ENCODE data around the gene APEH. TPM values are rescaled to one million over a fixed set of nuclear protein-coding genes. Genes with fewer than 3 reads are reported as not detected.

APEH gene
- total RNA-seq, 1 donor from 2014 or later: 111 TPM

GRCh38 chr3:49641292-49641691 is 32.9 kb upstream of the APEH start:
- no peaks in the 10 kb centered on the region for H3K36me3 Mint-ChIP-seq (ENCODE audit: low read depth)
- intact Hi-C loops (cut with micrococcal nuclease): no loop called here
- no peaks in the 10 kb centered on the region for H3K4me1 Mint-ChIP-seq (ENCODE audit: low read depth)
- H3K27me3 Mint-ChIP-seq (ENCODE audit: low read depth): no peaks in the 10 kb centered on the region
- no peak overlapping the region for H3K27ac Mint-ChIP-seq
- H3K4me3 Mint-ChIP-seq (ENCODE audit: low read depth): no peak overlapping the region
- H3K9me3 Mint-ChIP-seq: no peaks in the 10 kb centered on the region
- DNase-seq (ENCODE audit: low spot score): no peak

GRCh38 chr3:49641921-49642707 is 32.0 kb upstream of the APEH start:
- Mint-ChIP-seq H3K27me3 (ENCODE audit: low read depth) (no peaks in the 10 kb centered on the region), H3K4me3 (ENCODE audit: low read depth) (no peak overlapping the region), H3K36me3 (ENCODE audit: low read depth) (no peaks in the 10 kb centered on the region), H3K27ac (no peak overlapping the region), H3K4me1 (ENCODE audit: low read depth) (no peaks in the 10 kb centered on the region), H3K9me3 (no peaks in the 10 kb centered on the region)
- intact Hi-C loops (cut with micrococcal nuclease): no loop called here
- no peak for DNase-seq (ENCODE audit: low spot score)

GRCh38 chr3:49642708-49643145 is 31.4 kb upstream of the APEH start:
- H3K4me3 Mint-ChIP-seq (ENCODE audit: low read depth): no peak overlapping the region
- intact Hi-C loops (cut with micrococcal nuclease): no loop called here
- H3K27ac Mint-ChIP-seq: no peak overlapping the region
- no peaks in the 10 kb centered on the region for H3K4me1 Mint-ChIP-seq (ENCODE audit: low read depth)
- DNase-seq (ENCODE audit: low spot score): no peak
- no peaks in the 10 kb centered on the region for H3K27me3 Mint-ChIP-seq (ENCODE audit: low read depth)
- no peaks in the 10 kb centered on the region for H3K36me3 Mint-ChIP-seq (ENCODE audit: low read depth)
- no peaks in the 10 kb centered on the region for H3K9me3 Mint-ChIP-seq

- no peaks in the 10 kb centered on the region for H3K27me3 Mint-ChIP-seq (ENCODE audit: low read depth)
- intact Hi-C loops (cut with micrococcal nuclease): no loop called here
- no peak for DNase-seq (ENCODE audit: low spot score)
- no peak overlapping the region for H3K27ac Mint-ChIP-seq
- H3K9me3 Mint-ChIP-seq: no peaks in the 10 kb centered on the region
- no peak overlapping the region for H3K4me3 Mint-ChIP-seq (ENCODE audit: low read depth)
- no peaks in the 10 kb centered on the region for H3K36me3 Mint-ChIP-seq (ENCODE audit: low read depth)
- no peaks in the 10 kb centered on the region for H3K4me1 Mint-ChIP-seq (ENCODE audit: low read depth)
These were observed 29.5 kb upstream of the APEH start for GRCh38 chr3:49644684-49645083.

- intact Hi-C loops (cut with micrococcal nuclease): no loop called here
- H3K36me3 Mint-ChIP-seq (ENCODE audit: low read depth): no peaks in the 10 kb centered on the region
- no peak for DNase-seq (ENCODE audit: low spot score)
- no peak overlapping the region for H3K27ac Mint-ChIP-seq
- H3K9me3 Mint-ChIP-seq: no peaks in the 10 kb centered on the region
- no peaks in the 10 kb centered on the region for H3K27me3 Mint-ChIP-seq (ENCODE audit: low read depth)
- no peaks in the 10 kb centered on the region for H3K4me1 Mint-ChIP-seq (ENCODE audit: low read depth)
- no peak overlapping the region for H3K4me3 Mint-ChIP-seq (ENCODE audit: low read depth)
These were observed 27.9 kb upstream of the APEH start for GRCh38 chr3:49646236-49646635.

- intact Hi-C loops (cut with micrococcal nuclease): no loop called here
- no peak overlapping the region for H3K4me3 Mint-ChIP-seq (ENCODE audit: low read depth)
- no peak for DNase-seq (ENCODE audit: low spot score)
- no peaks in the 10 kb centered on the region for H3K36me3 Mint-ChIP-seq (ENCODE audit: low read depth)
- H3K27ac Mint-ChIP-seq: no peak overlapping the region
- no peaks in the 10 kb centered on the region for H3K9me3 Mint-ChIP-seq
- no peaks in the 10 kb centered on the region for H3K27me3 Mint-ChIP-seq (ENCODE audit: low read depth)
- H3K4me1 Mint-ChIP-seq (ENCODE audit: low read depth): no peaks in the 10 kb centered on the region
These were observed 26.4 kb upstream of the APEH start for GRCh38 chr3:49647741-49648140.

- Mint-ChIP-seq H3K27me3 (ENCODE audit: low read depth) (no peaks in the 10 kb centered on the region), H3K27ac (no peak overlapping the region), H3K4me3 (ENCODE audit: low read depth) (no peak overlapping the region), H3K36me3 (ENCODE audit: low read depth) (no peaks in the 10 kb centered on the region), H3K4me1 (ENCODE audit: low read depth) (no peaks in the 10 kb centered on the region), H3K9me3 (no peaks in the 10 kb centered on the region)
- DNase-seq (ENCODE audit: low spot score): no peak
- intact Hi-C loops (cut with micrococcal nuclease): no loop called here
These were observed 25.7 kb upstream of the APEH start for GRCh38 chr3:49648354-49649019.

- H3K27ac Mint-ChIP-seq: no peak overlapping the region
- no peaks in the 10 kb centered on the region for H3K4me1 Mint-ChIP-seq (ENCODE audit: low read depth)
- intact Hi-C loops (cut with micrococcal nuclease): no loop called here
- H3K36me3 Mint-ChIP-seq (ENCODE audit: low read depth): no peaks in the 10 kb centered on the region
- H3K4me3 Mint-ChIP-seq (ENCODE audit: low read depth): no peak overlapping the region
- no peak for DNase-seq (ENCODE audit: low spot score)
- H3K27me3 Mint-ChIP-seq (ENCODE audit: low read depth): no peaks in the 10 kb centered on the region
- no peaks in the 10 kb centered on the region for H3K9me3 Mint-ChIP-seq
These were observed 24.6 kb upstream of the APEH start for GRCh38 chr3:49649576-49649975.

- Mint-ChIP-seq H3K4me3 (ENCODE audit: low read depth) (no peak overlapping the region), H3K4me1 (ENCODE audit: low read depth) (no peaks in the 10 kb centered on the region), H3K27ac (no peak overlapping the region), H3K27me3 (ENCODE audit: low read depth) (no peaks in the 10 kb centered on the region), H3K36me3 (ENCODE audit: low read depth) (no peaks in the 10 kb centered on the region), H3K9me3 (no peaks in the 10 kb centered on the region)
- intact Hi-C loops (cut with micrococcal nuclease): no loop called here
- no peak for DNase-seq (ENCODE audit: low spot score)
These were observed 24.0 kb upstream of the APEH start for GRCh38 chr3:49650177-49650576.

GRCh38 chr3:49650637-49651036 is 23.5 kb upstream of the APEH start:
- H3K27ac Mint-ChIP-seq: no peak overlapping the region
- H3K4me1 Mint-ChIP-seq (ENCODE audit: low read depth): no peaks in the 10 kb centered on the region
- no peak for DNase-seq (ENCODE audit: low spot score)

GRCh38 chr3:49652218-49652902 is 21.8 kb upstream of the APEH start:
- intact Hi-C loops (cut with micrococcal nuclease): no loop called here
- no peak for DNase-seq (ENCODE audit: low spot score)
- peaks cover 3% of the 10 kb centered on the region for H3K27me3 Mint-ChIP-seq (ENCODE audit: low read depth)
- no peak overlapping the region for H3K27ac Mint-ChIP-seq
- no peaks in the 10 kb centered on the region for H3K4me1 Mint-ChIP-seq (ENCODE audit: low read depth)
- H3K9me3 Mint-ChIP-seq: no peaks in the 10 kb centered on the region
- no peaks in the 10 kb centered on the region for H3K36me3 Mint-ChIP-seq (ENCODE audit: low read depth)
- H3K4me3 Mint-ChIP-seq (ENCODE audit: low read depth): no peak overlapping the region

More at GRCh38 chr3:49650637-49651036, 23.5 kb upstream of the APEH start:
- H3K9me3 Mint-ChIP-seq: no peaks in the 10 kb centered on the region
- H3K4me3 Mint-ChIP-seq (ENCODE audit: low read depth): no peak overlapping the region
- intact Hi-C loops (cut with micrococcal nuclease): no loop called here
- no peaks in the 10 kb centered on the region for H3K36me3 Mint-ChIP-seq (ENCODE audit: low read depth)
- H3K27me3 Mint-ChIP-seq (ENCODE audit: low read depth): no peaks in the 10 kb centered on the region

GRCh38 chr3:49652903-49653415 is 21.2 kb upstream of the APEH start:
- H3K36me3 Mint-ChIP-seq (ENCODE audit: low read depth): no peaks in the 10 kb centered on the region
- intact Hi-C loops (cut with micrococcal nuclease): no loop called here
- H3K27ac Mint-ChIP-seq: no peak overlapping the region
- peaks cover 3% of the 10 kb centered on the region for H3K27me3 Mint-ChIP-seq (ENCODE audit: low read depth)
- no peaks in the 10 kb centered on the region for H3K4me1 Mint-ChIP-seq (ENCODE audit: low read depth)
- H3K9me3 Mint-ChIP-seq: no peaks in the 10 kb centered on the region
- H3K4me3 Mint-ChIP-seq (ENCODE audit: low read depth): no peak overlapping the region
- no peak for DNase-seq (ENCODE audit: low spot score)

GRCh38 chr3:49653621-49654020 is 20.5 kb upstream of the APEH start:
- no peak overlapping the region for H3K4me3 Mint-ChIP-seq (ENCODE audit: low read depth)

More at GRCh38 chr3:49653621-49654020, 20.5 kb upstream of the APEH start:
- Mint-ChIP-seq H3K4me1 (ENCODE audit: low read depth) (no peaks in the 10 kb centered on the region), H3K27ac (no peak overlapping the region), H3K27me3 (ENCODE audit: low read depth) (peaks cover 3% of the 10 kb centered on the region), H3K36me3 (ENCODE audit: low read depth) (no peaks in the 10 kb centered on the region), H3K9me3 (no peaks in the 10 kb centered on the region)
- intact Hi-C loops (cut with micrococcal nuclease): no loop called here
- no peak for DNase-seq (ENCODE audit: low spot score)

Data from activated T-helper 2 cell treated with anti-CD3 and anti-CD28 coated beads, Interferon-gamma antibody, Interleukin-2, Interleukin-4, amounts not matched to agents 10 μg/mL and 5 μg/mL and 100 μg/mL, durations not matched to agents 14 hours and 24 hours and 36 hours (primary cell).